COLO668 (cell line): Measurements from ENCODE around the gene EXPH5.
"Not testable (repeated sequence)": the region's sequence is repeated elsewhere in the genome, so short reads cannot be mapped to it uniquely, and the experiment has no call there.

Source experiments
- DNase-seq: peaks from one replicate; lab custom pipeline; 2025; ENCODE audit not compliant: unreplicated experiment; lab: John Stamatoyannopoulos, UW

Gene EXPH5, protein sequence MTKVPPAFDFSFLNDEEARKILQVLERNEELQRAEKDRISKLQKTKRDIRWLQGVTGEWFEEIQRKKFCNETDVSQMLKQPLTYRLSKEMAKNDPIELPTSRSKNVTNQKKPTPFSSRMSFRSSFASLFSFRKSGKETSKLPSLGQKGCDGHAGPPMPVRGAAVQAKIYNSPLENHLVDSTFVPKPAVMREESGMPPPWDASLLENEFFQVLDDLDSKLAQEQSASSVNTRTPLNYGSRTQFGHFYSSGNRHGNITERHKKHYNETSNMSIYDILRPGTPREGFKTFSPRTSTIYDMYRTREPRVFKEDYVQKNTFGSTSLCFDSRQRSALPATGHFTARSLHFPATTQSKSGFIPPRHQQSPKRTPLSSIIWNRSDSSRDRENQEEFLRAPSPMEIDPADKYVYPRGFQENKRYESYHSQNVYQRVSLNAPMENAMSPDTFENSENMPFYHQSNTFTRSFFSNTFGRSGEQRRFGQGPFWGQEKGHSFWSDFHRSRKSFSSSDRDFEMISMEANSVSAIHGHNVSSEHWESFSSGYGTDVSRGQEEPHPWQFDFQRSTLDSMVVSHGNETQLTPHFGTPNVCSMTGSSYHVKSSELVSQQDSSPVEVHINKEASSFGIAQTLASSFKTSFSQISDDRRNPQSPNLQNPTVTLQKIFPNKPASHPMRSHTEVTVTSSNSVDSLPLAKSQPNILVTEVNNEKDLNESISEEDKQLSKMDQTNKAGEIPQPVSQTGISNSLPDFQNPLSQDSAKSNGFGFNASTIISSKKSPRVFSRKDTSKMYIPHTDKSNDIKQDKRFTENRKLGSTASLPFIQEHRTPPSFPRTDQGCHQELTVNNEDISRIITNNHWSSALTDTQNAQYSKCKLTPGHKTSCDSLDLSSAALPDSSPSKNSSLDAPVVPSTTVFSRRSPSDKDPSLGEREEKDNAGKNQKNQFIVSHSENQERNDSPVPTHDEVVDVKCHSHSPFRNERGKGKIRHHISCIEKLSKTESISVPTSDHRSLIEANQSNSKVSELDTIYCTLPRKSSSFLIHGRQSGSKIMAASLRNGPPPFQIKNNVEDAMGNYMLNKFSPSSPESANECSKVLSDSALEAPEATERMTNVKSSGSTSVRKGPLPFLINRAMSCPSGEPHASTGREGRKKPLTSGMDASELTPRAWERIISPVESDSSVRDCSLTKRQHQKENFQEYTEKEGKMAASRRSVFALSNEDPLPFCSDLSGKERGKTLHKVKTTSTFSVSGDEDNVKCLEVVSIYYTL (N-terminal part only)

DNA sequence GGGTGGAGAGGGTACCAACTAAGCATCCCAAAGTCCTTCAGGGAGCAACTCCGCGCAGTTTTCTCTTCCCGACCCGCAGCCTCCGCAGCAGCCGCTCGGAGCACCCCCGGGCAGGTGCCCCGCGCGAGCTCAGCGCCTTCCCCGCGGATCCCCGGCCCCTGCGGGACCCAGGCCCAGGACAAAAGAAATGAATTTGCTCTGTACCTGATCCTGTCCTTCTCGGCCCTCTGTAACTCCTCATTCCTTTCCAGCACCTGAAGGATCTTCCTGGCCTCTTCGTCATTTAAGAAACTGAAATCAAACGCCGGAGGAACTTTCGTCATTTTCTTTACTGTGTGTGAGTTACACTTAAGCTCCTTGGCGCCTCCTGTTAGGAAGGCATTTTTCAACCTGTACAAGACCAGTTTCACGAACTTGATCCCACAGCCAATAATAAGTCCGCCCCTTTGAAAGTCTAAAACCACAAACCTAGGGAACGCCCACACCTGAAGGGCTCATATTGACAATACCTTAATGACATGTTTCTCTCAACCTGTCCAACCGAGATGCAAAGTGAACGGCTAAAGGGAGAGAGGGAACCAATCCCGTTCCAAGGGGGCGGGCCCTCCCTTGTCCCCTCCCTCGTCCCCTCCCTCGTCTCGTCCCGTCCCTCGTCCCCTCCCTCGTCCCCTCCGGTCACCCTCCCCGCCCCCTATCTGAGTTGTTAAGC lies at the start of gene EXPH5:
Gene EXPH5 (minus strand): TSS at position 555 of the 709 bp plus-strand sequence. CDS start 232 bp downstream, at position 323.
- DNase-seq = peak; percentile 94

DNA sequence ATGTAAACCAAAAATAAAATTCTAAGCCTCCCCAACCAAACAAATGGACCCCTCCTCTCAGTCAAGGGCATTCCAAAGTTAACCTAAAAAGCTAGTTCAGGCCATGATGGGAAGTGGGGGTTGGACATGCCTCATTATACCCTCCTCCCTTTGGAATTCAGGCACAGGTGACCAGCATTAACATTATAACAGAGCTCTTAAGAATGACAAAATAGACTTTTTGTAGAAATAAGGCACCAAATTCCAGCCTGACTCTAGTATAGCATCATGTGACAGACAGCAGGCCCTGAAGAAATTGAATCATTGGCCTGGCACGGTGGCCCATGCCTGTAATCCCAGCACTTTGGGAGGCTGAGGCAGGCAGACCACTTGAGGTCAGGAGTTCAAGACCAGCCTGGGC lies 48.2 kb upstream of the EXPH5 start:
- not testable (repeated sequence) for DNase-seq

DNA sequence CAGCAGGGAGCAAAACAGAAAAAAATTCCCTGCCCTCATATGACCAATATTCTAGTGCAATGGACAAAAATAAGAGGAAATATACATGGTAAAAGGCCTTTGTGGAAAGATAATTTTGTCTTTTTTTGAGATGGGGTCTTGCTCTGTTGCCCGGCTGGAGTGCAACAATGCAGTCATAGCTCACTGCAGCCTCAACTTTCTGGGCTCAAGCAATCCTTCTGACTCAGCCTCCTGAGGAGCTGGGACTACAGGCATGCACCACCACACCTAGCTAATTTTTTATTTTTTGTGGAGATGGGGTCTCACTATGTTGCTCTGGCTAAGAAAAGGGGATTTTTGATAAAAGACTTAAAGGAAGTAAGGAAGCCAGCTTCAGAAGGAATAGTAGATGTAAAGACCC lies 45.6 kb upstream of the EXPH5 start:
- no peak for DNase-seq

DNA sequence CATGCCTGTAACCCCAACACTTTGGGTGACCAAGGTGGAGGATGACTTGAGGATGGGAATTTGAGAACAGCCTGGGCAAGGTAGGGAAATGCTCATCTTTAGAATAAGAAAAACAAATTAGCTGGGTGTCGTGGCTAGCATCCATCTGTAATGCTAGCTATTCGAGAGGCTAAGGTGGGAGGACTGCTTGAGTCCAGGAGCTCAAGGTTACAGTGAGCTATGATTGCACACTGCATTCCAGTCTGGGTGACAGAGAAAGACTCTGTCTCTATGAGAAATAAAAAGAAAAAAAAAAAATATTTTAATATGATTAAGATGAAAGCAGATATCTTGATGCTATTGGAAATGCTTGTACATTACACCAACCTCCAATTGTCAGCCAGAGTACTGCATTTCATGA lies 42.7 kb upstream of the EXPH5 start:
- no peak for DNase-seq

DNA sequence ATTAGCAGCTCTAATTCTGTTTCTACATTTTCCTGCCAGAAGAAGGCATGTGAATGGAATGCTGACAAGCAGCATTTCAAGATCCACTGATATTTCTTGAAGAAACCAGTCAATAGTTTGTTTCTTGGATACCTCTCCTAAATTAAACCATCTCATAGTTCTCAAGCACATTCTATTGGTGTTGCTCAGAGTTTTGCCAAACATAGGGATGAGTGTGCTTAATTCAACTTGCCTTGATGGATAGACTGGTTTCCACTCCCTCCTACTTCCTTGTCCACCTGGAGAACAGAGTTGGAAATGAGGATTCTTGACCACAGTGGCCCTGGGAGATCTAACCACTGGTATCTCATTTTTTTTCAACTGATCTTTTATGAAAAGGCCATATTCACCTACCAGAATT lies 41.5 kb upstream of the EXPH5 start:
- no peak for DNase-seq

DNA sequence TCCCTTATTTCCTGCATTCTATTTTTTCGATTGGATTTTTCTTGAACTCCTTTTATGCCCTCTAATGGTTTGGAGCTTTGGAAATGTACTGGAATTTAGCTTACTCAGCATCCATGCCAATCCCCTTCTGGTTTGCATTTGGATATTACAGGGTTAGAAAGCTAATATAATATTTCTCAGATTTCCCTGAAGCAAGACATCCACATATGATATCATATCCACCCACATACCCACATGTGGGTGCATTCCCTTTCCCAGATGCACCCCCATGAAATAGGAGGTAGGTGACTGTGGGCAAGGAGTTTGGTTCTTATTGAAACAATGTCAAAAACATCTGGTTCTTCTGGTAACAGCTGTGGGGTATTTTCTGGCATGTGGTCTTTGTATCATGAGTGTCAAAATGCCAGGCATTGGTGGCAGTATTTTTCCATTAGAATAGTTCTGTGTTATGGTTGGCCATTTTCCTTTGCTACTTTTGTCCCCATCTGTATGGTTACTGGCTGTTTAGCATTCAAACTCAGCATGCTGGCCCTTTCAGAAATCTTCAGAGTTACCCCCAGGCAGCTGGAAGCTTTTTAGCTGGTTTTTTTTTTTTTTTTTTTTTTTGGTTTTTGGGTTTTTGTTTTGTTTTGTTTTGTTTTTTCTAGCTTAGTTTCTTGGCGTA lies 38.6 kb upstream of the EXPH5 start:
- DNase-seq = no peak

DNA sequence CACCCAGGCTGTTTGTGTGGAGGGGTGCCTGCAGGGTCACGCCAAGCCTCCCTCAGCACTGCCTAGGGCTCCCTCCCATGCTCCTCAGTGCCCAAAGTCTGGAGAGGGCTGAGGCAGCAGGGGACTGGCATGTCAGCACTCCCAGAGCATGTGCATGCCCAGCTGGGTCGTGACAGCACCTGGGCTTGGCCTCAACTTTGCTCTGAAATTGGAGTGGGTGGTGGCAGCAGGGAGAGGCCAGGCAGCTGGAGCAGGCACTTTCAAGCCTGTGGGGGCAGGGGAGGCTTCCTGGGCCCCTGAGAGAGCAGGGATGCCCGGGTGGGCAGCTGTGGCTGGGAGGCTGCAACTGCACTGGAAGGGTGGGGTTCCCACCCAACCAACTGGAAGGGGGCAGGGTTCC lies 35.7 kb upstream of the EXPH5 start:
- DNase-seq = no peak

DNA sequence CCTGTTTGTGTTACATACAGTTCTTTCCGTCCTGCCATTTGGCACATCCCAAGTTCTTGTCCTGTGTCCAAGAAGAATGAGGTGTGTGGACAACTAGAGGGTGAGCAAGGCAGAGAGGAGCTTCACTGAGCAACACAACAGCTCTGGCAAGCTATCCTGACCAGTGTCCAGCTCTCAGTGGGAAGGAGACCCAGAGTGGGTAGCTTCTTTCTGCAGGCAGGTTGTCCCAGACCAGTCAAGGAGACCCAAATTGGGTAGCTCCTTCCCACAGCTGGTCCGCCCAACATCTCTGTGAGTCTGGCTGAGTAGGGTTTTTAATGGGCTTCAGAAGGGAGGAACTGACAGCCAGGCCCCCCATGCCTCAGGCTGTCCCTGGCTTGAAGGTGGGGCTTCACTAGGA lies 35.2 kb upstream of the EXPH5 start:
- DNase-seq = no peak

DNA sequence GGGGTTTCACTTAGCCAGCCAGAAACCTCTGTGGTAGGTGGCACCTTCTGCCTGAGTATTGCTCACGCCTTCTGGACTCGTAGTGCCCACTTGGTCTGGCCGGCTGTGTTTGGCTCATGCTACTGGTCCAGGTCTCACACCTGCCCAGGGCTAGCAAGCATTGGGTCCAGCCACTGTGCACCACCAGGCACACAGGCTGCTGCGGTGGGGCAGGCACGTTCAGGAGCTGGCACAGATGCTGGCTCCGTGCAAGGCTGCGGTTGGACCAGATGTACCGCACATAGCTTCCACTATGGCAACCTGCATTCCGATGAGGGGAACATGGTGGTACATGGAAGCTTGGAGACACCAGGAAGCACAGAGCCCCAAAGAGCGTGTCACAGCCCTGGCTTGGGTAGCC lies 34.8 kb upstream of the EXPH5 start:
- no peak for DNase-seq

DNA sequence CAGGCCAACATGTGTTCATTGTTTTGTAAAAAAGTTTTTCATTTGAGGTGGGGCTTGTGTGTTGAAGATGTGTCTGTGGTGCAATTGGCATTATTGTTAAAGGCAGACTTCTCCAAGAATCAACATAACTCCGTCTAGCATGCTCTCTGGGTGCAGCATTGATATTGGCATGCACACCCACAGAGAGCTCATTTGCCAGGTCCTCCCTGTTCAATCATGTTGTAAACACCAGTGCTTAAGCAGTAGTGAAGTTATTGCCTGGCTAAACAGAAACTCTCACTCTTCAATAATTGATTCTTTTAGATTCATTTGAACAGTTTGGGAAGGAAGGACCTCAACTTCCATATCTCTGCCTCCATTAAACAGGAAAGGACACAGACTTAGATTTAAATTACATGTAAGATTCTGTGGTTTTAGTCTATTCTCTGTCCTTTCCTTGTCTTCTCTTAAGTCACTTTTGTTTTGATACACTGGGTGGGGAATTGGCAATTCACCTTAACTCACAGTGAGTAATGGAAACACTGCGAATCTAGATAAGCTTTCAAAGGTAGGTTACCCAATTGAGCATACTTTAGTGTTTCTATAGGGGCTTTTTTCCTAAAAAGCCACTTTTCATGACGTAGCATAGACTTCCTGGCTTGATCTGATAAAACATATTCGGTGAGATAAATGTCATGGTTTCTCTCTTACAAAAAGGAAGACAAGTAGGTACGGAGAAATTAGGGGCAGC lies 30.8 kb upstream of the EXPH5 start:
- no peak for DNase-seq

DNA sequence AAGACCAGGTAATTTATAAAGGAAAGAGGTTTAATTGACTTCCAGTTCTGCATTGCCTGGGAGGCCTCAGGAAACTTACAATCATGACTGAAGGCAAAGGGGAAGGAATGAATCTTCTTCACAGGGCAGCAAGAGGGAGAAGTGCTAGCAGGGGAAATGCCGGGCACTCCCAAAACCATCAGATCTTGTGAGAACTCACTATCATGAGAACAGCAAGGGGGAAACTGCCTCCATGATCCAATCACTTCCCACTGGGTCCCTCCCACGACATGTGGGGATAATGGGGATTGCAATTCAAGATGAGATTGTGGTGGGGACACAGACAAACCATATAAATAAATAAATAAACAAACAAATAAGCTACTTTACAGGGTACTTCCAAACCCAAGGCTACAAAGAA lies 28.8 kb upstream of the EXPH5 start:
- DNase-seq = no peak

DNA sequence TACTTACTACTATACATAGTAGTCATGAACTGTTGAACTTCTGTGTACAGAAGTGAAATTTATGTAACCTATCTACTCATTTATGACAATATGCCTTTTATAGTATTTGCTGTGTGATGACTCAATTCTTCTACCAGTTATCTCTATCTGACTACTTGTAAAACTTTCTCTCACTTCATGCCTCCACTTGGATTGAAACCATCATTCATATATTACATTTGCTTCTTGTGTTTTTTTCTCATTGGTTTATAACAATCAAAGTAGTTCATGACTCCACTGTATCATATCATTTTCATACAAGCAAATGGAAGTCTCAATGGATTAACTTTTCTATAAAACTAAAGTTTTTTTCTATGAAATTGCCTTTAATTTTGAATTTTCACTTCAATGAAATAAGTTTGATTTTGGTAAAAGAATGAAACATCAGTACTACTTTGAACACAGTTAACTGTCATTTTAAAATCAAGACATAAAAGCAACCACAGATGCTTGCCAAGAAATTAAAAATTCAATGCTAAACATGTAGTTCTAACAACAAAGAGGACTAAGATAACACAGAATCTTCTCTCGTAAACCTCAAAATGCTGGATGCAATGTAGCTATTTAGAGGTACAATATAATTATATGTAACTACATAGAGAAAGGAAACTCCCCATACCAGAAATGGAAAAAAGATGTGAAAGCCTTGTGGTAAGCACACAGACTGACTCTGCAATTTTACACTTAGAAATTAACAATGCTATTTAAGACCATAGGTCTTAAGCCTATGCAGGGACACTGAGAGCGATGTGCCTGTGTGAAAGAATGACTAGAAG lies 27.6 kb upstream of the EXPH5 start:
- DNase-seq = no peak

DNA sequence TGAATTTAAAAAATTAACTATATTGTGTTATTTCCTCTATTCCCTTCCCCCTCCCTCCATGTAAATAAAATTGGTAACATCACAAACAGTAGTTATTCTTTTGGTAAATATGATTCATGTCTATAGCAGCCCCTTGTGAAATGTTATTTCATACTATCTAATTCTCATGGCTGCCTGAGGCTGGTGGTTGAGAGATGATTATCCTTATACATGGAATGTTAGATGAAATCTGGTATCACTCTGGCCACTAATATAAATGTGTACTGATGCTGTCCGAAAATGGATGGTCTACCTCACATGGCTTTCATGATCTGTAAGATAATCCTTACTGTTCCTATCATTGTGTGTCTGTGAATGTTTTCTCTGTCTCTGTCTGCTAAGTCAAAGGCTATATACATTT lies 25.0 kb upstream of the EXPH5 start:
- DNase-seq = no peak

DNA sequence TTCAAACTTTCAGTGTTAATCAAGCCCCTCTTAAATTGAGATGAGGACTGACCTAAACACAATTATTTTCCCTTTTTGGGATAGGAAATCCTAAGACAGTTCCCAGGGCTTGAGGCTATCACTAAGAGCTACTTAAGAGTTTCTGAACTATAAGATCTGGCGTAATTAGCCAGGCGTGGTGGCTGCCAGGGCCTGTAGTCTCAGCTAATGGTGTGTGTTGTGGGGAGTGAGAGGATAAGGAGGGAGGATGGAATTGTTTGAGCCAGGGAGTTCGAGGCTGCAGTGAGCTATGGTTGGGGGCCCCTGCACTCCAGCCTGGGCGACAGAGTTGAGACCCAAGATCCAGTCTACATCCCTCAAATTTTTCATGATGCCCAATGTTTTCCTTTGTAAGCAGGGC lies 23.5 kb upstream of the EXPH5 start:
- no peak for DNase-seq

DNA sequence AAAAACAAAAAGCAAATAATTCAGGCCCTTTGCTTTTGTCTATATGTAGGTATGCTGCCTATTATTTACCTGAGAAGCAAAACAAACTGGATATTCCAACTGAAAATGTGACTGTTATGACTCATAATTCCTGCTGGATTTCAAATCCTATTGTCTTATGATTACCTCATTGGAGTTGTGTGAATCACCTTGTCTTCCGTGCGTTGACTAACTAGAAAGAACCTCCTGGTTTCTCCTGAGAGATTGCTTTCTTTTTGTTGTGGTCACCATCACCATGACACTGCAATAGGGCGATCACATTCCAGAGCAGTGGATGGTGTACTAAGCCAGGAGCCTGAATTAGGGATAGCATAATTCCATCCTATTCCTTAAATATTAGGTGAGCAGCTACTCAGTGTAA lies 23.0 kb upstream of the EXPH5 start:
- DNase-seq = no peak

DNA sequence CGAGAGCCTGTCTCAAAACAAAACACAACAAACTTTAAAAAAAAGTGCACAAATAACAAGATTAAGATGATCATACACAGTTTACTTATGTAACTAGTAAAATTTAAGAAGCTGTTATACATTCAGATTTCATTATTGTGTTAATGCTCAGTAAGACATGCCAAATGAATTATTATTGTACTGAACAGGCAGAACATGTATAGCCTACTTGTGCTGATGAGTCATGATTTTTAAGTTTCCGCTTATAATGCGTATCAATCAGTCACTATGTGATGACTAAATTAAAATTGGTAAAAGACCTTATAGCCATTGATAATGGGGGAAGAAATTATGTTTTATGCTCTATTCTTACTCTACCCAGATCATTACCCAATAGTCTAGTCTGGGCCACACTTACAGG lies 20.5 kb upstream of the EXPH5 start:
- no peak for DNase-seq

DNA sequence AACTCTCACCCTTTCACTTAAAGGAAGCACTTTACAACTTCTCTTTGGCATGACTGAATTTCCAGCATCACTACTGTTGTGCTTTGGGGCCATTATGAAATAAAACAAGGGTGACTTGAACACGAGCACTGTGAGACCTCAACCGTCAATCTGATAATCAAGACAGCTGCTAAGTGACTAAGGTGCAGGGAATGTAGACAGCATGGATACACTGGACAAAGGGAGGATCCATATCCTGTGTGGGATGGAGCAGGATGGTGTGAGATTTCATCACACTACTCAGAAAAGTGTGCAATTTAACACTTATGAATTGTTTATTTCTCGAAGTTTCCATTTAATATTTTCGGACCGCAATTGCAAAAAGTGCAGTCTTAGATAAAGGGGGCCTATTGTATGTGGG lies 16.1 kb upstream of the EXPH5 start:
- DNase-seq = no peak

DNA sequence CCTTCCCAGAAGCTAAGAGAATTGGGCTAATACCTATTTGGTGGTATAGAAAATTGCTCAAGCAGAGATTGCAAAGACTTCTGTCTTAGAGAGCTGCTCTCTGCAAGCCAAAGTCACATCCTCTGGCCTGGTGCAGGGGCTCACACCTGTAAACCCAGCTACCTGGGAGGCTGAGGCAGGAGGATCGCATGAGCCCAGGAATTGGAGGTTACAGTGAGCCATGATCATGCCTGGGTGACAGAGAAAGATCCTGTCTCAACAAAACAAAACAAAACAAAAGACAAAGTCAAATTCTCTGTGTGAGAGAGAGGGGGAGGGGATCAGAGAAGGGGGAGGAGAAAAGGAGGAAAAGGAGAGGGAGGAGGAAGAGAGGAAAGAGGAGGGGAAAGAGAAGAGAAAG lies 15.0 kb upstream of the EXPH5 start:
- DNase-seq = no peak
